ENCODE data around the gene S100A7.

The S100A7 gene

DNA sequence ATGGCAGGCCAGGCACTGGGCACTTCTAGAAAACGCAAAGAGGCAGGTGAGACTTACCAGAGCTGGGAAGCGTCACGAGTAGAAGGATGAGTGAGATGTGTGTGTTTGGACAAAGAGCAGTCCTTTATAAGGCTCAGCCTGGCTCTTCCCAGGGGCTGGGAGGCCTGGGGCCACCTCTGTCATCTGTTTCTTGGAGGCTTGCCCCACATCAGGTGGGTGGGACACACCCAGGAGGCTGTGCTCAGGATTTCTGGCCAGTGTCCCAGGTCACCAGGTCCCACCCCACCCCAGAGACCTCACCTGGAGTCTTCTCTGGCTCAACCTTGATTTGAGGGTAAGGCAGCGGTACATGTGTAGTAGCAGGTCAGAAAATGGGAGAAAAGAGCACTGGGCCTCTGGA is at the start of gene S100A7:
TSS of gene S100A7 (minus strand) at position 101 of the 400 bp plus-strand sequence. CDS start 1,638 bp downstream, outside the sequence.
- no peak for DNase-seq

GRCh38 chr1:153509729-153510354 is 49.4 kb upstream of the S100A7 start:
- DNase-seq = peak; percentile 36

- DNase-seq = no peak
Measured at GRCh38 chr1:153509036-153509435, 48.6 kb upstream of the S100A7 start.

DNA sequence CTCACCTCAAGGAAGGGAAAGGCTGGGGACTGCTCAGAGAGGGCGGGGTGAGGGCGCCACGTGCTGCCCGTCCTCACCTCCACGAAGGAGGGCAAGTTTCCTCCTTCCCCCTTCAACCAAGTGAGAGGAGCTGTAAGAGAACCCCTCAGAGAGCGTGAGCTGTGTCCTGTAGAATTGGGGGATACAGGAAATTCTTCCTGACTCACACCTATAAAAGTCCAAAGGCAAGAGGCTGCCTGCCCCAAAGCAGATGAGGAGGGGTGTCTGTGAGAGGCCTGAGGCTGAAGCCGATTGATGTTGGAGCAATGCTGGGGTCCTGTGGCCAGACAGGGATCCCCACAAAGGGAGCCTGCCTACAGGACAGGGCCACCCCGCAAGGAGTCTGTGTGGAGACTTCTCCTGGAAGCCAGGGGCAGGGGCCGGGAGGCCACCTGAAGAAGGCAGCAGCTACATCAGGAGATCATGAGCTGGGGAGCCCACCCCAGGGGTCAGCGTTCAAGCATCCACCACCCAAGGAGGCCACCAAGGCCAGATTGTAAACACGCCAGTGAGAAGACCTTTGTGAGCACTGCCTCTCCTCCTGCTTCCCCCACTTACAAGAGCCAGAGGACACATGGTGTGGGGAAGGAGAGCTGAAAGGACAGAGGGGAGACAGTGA is 47.6 kb upstream of the S100A7 start:
- no peak for DNase-seq

GRCh38 chr1:153506831-153507413 is 46.5 kb upstream of the S100A7 start:
- no peak for DNase-seq

DNA sequence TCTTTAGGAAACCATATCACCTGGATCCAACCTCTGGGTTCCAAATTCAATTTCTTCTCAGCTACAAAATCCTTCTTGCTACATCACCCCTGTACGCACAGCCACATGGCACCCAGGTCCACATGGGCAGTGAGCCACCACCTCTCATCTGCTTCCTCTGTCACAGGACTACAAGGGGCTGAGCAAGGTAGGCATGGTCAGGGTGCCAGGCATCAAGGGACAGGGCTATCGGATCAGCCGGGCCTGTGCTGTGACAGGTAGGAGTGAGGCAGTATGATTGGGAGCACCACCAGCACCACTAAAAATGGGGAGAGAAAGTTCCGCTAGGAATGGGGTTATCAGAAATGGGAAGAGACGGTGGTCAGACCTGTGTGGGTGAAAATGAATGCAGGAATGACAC is 45.9 kb upstream of the S100A7 start:
- DNase-seq = no peak

GRCh38 chr1:153505576-153505975 is 45.1 kb upstream of the S100A7 start:
- DNase-seq = no peak

DNA sequence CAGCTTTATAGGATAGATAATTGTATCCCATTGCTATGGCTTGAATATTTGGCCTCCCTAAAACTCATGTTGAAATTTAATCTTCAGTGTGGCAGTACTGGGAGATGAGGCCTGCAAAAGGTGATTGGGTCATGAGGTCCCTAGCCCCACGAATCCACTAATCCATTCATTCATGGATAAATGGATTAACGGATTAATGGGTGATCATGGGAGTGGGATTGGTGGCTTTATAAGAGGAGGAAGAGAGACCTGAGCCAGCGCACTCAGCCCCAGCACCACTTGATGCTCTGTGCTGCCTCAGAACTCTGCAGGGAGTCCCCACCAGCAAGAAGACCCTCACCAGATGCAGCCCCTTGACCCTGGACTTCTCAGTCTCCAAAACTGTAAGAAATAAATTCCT is 43.3 kb upstream of the S100A7 start:
- no peak for DNase-seq

DNA sequence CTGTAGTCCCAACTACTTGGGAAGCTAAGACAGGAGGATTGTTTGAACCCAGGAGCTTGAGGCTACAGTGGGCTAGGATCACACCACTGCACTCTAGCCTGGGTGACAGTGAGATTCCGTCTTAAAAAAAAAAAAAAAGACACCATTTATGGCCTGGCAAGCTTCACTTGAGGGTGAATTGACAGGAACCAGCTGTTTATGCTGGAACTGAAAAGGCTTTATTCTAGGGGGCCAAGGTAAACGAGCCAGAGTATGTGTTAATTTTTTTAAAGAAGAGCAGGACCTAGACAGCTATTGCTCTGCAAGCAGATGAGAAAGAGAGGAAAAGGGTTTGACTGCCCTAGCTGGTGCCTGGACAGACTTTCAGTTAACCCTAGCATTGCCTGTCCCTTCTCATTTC is 38.3 kb upstream of the S100A7 start:
- DNase-seq = no peak

DNA sequence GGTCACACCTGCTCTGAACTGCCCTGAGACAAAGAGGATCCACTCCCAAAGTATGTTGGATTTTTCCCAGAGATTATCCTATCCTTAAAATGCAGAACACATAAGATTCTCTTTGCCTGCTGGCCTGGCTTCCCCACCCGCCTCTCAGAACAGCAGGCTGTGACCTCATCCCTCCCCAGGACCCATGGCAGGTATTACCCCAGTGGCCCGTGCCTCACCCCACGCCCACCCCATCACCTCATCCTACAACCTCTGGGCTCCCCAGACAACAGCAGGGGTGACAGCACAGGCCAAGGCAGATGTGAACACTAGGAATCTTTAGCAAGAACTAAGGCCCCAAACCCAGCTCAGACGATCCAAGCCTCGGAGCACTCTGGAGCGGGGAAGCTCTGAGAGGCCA is 35.1 kb upstream of the S100A7 start:
- DNase-seq = no peak

GRCh38 chr1:153494976-153495535 is 34.6 kb upstream of the S100A7 start:
- peak; percentile 63 for DNase-seq

DNA sequence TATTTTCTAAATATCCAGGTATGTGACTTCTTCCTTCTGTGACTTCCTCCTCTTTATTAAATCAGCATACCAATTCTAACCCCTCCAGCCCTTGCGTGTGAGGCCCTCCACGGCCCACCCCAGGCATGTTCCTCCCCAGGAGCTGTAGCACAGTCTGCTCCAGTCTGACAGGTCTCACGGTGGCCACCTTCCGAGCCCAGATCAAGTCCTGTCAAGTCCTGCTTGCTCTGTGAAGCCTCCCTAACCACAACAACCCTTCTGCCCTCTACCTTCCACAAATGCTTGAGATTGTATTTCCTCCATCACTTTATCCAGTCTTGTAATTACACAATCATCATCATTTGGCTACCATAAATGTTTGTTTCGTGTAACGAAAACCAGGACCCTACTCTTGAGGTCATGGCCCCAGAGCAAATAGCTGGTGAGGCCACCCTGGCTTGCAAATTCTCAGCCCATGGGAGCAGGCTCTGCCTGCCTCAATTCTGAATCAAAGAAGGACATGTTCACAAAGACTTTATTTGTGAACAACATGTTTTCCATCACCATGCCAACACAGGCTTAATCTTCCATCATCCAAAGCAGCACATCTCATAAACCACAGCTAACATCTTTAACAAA is 33.0 kb upstream of the S100A7 start:
- no peak for DNase-seq

DNA sequence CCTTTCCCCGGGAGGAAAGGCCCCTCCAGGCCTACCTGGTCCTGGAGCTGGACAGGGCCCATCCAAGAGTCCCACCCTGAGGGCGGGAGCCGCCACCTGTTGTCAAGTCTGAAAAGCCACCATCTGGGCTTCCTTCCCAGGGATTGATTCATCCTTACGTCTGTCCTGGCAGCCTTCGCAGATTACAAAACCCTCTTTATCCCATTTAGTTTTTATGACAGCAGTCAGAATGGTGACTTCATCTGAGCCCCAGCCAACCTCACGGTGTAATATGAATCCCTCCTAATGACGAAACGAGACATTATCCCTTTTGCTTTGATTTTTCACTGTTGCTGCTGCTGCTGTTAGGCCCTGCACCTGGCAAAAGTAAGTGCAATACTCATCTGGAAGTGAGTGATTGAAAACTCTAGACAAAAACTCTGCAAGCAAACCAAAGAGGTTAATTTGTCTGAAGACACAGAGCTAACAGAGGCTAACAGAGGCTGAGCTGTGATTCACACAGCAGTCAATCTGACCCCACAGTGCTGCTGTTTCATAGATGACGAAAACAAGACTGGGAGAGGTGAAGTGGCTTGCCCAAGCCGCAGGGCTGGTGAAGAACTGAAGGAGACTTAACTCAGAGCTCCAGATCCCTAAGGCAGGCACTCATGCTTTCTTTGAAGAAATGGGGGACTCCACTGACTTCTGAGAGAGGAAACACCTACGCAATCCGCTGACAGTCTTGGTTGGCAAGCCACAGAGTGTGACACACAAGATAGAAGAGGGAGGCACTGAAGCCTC is 30.0 kb upstream of the S100A7 start:
- DNase-seq = peak; percentile 85

DNA sequence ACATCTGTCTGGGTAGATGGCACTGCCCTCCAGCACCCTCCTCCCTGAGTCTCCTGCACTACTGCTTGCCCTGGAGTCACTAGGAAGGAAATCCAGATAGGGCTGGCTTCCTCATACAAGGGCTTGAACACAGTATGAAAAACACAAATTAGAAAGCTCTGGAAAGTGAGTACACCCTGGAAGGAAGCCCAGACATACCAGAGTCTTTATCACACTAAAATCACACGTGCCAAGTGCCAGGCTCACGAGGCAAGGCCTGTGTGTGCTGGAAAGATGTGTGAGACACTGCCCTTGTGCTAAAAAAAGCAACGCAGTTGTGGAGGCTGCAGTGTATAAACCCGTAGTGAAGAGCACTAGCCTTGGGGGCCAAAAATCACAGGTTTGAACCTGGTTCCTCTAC is 28.3 kb upstream of the S100A7 start:
- DNase-seq = no peak

- no peak for DNase-seq
Measured at GRCh38 chr1:153487707-153488106, 27.3 kb upstream of the S100A7 start.

DNA sequence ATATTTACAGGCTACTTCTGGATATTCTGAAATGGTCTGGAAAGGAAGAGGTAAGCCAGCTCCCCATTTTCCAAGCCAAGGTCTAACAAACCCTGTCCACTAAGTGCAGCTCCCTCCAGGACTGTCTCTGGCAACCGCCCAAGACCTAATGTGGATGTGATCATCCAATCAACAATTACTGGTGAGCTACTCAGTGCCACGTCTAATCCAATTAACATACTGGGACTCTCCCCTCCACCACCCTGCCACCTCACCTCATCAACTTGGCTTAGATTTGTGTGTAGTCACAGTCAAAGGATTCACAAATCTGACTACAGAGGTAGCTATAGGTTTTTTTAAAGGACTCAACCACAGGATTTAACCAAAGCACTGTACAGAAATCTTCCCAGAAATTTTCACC is 25.4 kb upstream of the S100A7 start:
- DNase-seq = no peak

- DNase-seq = no peak
Measured at GRCh38 chr1:153483776-153484175, 23.3 kb upstream of the S100A7 start.

GRCh38 chr1:153481124-153481523 is 20.7 kb upstream of the S100A7 start:
- DNase-seq = no peak

DNA sequence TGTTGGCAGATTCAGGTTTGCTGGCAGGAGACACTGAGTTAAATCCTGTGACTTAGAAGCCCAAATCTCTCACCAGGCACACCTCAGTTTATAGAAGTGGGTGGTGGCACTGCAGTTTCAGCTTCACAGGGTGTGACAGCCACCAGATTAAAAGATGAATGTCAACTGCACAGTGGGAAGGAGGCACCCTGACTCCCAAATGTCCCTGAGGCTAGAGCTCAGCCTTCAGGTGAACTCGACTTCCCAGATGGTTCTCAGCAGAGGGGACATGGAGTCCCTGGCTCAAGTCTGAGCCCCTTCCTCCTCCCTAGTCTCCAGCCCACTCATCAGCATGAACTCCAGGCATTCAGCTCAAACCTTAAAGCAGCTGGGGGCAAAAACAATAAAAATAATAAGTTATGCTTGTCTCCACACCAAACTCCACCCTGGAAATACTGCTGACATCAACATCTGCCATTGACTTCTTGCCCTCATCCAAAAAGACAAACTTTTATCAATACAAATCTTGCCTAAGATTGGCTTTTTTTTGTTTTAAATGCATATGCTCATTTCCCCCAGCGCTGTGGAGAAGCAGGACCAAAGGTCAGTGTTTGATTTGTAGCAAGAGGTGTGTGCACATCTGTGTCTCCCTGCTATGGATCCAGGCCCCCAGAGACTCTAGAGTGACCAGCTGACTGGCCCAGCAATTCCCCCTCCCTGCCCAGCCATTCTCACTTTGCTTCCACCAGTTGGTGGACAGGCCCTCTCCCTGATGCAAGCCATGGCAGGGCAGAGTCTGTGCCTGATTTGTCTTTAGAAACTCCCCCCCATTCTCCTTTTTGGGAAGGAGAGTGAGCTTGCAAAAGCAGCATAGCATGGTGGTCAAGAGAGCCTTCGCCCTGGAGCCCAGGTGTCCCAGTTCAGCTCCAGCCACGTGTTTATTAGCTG is 18.5 kb upstream of the S100A7 start:
- no peak for DNase-seq

DNA sequence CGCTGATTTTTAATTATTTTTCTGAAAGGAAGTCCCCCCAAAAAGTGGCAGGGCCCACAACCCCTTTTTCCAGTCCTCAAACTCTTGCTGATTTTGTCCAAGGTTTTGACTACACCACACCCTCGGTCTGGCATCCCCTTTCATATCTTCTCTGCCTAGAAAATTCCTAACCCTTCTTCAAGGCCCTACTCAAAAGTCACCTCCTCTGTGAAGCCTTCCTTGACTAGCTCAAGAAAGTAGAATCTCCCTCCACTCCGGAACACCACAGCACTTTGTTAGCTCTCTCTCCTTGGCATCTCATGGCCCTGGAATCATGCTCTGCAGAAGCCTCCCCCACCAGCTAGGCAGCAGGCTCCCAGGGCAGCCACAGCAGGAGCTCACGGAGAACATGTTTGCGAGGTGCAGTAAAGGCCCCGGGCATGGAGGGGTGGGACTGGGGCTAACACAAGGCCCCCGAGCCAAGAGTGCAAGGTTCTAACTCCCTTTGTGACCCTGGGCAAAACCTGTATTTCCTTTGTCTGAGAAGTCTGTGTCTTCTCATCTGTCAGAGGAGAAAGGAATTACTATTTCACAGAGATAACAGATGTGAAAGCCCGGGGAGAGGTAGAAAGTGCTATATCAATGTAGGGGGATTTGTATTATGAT is 17.7 kb upstream of the S100A7 start:
- DNase-seq = no peak

GRCh38 chr1:153476491-153477093 is 16.1 kb upstream of the S100A7 start:
- DNase-seq = no peak
